Astrocyte (in vitro differentiated cells and primary cell): Measurements from ENCODE around the gene TMEM119.

Experiments
- EZH2 ChIP-seq: IDR thresholded peaks from 2 replicates; pipeline ENCODE4 v1.6.1; 2012; ENCODE audit warnings: mild to moderate bottlenecking, low read length, inconsistent platforms; ENCODE audit not compliant: insufficient read depth
- TF ChIP-seq, protein P1 (sequence below): IDR thresholded peaks from 2 replicates; pipeline ENCODE4 v1.5.1; 2011; ENCODE audit warnings: low read depth, mild to moderate bottlenecking, inconsistent platforms, low read length, moderate library complexity; ENCODE audit not compliant: insufficient read depth

DNA sequence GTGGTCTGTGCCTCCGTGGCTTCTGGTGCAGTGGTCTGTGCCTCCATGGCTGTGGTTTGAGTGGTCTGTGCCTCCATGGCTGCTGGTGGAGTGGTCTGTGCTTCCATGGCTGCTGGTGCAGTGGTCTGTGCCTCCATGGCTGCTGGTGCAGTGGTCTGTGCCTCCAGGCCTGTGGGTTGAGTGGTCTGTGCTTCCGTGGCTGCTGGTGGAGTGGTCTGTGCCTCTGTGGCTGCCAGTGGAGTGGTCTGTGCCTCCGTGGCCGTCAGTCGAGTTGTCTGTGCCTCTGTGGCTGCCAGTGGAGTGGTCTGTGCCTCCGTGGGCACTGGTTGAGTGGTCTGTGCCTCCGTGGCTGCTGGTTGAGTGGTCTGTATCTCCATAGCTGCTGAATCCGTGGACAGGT, 25.7 kb upstream of the TMEM119 start:
- TF ChIP-seq, protein P1, sequence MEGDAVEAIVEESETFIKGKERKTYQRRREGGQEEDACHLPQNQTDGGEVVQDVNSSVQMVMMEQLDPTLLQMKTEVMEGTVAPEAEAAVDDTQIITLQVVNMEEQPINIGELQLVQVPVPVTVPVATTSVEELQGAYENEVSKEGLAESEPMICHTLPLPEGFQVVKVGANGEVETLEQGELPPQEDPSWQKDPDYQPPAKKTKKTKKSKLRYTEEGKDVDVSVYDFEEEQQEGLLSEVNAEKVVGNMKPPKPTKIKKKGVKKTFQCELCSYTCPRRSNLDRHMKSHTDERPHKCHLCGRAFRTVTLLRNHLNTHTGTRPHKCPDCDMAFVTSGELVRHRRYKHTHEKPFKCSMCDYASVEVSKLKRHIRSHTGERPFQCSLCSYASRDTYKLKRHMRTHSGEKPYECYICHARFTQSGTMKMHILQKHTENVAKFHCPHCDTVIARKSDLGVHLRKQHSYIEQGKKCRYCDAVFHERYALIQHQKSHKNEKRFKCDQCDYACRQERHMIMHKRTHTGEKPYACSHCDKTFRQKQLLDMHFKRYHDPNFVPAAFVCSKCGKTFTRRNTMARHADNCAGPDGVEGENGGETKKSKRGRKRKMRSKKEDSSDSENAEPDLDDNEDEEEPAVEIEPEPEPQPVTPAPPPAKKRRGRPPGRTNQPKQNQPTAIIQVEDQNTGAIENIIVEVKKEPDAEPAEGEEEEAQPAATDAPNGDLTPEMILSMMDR = no peak
- no peak for TF ChIP-seq EZH2
